Embryonic facial prominence (tissue), 1 donor: ENCODE results near the gene TAS1R1.

Experiments used
- DNase-seq: peaks from one replicate; pipeline ENCODE4 v3.0.0-alpha.2; 2016; ENCODE audit errors: extremely low spot score

TAS1R1 gene

DNA sequence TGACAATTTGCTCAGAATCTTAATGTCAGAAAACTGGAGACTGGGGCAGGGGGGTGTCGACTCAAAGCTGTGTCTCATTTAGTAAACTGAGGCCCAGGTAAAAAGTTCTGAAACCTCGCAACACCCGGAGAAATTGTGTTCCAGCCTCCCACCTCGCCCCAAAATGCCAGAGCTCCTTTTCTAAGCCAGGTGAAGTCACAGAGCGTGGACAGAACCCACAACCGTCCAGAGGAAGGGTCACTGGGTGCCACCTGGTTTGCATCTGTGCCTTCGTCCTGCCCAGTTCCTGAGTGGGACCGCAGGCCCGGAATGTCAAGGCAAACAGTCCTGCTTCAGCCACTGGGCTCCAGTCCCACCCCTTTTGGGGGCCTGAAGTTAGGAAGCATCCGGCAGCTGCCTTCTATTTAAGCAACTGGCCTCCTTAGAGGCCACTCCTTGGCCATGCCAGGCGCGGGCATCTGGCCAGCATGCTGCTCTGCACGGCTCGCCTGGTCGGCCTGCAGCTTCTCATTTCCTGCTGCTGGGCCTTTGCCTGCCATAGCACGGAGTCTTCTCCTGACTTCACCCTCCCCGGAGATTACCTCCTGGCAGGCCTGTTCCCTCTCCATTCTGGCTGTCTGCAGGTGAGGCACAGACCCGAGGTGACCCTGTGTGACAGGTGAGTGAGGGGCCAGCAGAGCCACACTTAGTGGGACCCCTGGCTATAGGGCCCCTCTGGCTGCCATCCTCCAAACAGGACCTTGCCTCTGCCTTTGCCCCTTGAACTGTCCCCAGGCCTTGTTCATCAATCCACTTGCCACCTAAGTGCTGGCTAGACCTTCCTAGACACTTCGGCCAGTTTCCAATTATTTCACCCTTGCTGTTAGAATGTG, at the start of gene TAS1R1:
Gene TAS1R1, plus strand, starts transcription at position 401 of the 872 bp plus-strand sequence. Its CDS starts 67 bp downstream, at position 468.
- no peak for DNase-seq

DNA sequence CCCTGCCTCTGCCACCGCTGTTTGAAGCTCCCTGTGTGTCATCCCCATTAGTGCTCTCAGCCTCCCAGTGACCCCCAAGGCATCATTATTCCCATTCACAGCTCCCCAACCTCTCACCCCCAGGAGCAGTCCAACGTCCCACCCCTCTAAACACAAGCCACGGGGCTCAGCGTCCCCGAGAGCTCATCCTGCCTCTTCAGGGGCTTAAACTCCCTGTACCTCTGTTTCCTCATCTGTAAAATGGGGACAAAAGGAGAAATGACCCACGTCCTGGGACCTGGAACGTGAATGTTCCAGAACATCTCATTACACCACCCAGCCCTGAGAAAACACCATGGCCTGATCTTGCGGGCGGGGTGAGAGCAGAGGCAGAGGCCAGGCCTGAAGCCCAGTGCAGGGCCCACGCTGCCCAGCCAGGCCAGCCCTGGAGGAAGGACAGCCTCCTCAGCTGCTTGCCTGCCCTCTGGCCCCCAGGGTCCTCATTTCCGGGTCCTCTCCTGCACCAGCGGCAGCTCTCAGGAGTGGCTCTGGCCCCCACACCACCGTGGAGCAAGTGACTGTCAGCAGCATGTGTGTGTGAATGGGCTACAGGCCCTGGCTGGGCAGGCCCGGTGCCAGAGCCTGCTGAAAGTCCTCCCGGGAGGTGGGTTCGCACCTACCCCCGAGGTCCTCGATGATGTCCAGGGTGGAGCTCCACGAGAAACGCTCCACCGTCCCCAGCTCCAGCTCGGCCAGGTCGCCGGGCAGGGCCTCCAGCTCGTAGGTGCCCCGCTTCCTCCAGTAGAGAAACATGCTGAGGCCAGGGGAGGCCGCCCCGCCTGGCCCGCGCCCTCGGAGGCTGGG, 49.5 kb upstream of the TAS1R1 start:
- DNase-seq, result no peak

DNA sequence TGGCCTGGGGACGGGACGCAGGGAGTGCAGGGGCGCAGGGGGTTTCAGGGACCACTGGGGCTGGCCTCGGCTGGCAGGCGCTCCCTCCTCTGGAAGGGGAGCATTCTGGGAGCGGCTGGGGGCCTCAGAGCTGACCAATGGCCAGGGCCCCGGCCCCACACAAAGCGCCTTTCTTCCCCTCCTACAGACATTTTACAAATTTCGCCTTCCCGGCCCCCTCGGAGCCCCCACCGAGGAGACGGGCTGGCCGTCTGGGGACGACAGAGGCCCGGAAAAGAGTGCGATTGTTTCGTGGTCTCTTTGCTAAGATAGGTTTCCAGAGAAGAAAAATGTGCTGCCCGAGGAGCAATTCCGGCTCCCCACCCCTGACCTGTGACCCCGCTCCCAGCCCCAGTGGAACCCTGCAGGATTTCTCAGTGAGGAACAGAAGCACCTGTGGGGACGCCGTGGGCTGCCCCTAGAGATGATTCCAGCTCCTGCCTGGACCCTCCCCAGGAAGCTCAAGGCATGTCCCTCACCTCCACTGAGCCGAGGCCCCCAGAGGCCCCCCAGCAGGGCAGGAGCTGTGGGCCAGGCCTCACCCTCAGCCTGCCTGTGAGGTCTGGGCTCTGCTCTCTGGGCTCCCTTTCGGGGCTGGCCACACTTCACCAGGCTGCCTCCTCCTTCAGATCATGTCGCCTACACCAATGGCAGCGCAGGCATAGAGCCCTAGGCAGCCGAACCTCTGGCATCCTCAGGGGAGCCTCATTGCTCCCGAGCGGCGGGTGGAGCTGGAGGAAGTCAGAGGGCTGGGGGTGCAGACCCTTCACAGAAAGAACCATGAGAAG, 48.7 kb upstream of the TAS1R1 start:
- no peak for DNase-seq

DNA sequence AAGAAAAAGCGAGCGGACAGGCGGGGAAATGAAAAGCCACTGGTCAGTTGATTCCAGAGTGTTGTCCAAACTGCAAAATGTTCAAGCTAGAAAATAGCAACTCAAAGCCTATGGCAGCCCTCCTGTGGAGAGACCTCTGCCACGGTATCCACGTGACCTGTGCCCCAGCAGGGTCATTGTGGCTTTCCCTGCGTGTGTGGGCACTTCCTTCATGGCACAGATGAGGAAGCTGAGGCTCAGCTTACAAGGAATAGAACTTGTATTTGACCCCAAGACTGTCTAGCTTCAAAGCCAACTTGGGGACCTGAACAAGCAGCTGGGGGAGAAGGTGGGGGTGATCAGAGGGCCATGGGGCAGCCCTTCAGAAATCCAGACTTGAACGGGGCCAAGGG, 48.1 kb upstream of the TAS1R1 start:
- DNase-seq, result no peak

DNA sequence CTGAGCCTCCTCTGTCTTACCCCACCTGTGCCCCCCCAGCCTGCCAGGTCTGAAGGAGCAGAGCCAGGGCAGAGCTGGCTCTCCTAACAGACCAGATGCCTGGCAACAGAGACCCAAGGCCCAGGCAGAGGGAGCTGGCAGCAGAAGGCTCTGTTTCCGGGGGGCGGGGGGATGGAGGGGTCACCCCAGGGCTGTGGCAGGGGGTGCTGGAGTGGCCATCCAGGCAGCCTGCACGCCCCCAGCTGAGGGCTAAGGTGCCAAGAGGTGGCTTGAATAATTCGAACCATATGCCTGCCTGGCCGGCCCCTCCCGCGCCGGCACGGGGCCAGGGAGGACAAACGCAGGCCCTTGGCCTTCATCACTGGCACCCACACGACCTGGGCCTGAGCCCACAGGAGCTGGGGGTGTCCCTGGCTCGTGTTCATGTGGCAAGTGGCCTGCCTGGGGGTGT, 47.6 kb upstream of the TAS1R1 start:
- DNase-seq, result no peak

DNA sequence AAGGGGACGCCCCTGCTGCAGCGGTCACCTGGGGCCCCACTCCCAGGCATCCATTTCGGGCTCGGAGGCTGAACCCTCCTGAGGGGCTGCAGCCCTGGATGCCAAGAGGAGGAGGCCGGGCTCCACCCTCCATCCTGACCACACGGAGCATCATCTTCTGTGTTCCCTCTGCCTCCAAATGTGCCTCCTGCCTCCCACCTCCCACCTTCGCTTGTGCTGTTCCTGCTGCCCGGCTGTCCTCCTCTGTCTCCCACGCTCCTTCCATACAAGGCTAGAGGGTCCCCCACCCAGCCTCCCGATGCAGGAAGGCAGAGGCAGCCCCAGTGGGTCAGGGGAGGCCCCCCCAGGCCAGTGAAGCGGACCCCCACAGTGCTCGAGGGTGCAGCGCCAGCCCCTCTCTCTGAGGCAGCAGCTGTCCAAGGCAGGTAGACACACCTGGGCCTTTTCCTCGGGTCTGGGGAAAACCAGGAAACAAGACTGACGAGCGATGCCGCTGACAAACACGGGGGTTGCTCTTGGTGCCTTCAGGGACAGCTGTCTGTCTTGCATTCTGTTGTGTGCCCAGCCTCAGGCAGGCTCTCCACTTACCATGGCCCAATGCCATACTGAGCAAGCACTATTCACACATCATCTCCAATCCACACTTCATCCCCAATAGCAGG, 46.8 kb upstream of the TAS1R1 start:
- DNase-seq, result no peak

DNA sequence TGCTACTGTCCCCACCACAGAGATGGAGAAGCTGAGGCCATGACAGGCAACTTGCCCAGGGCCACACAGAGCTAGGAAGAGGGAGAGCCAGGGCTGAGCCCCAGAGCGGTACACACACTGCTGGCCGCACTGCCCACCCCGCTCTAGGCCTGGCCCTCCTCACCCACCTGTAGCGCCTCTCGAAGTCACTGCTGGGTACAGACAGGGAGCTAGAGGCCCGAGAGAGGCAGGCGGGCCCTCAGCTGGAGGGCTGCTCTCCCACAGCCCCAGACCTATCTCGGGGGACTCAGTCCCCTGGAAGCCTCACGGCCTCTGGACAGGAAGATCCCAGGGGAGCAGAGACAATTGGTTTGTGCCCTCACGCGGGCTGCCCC, 46.3 kb upstream of the TAS1R1 start:
- no peak for DNase-seq

DNA sequence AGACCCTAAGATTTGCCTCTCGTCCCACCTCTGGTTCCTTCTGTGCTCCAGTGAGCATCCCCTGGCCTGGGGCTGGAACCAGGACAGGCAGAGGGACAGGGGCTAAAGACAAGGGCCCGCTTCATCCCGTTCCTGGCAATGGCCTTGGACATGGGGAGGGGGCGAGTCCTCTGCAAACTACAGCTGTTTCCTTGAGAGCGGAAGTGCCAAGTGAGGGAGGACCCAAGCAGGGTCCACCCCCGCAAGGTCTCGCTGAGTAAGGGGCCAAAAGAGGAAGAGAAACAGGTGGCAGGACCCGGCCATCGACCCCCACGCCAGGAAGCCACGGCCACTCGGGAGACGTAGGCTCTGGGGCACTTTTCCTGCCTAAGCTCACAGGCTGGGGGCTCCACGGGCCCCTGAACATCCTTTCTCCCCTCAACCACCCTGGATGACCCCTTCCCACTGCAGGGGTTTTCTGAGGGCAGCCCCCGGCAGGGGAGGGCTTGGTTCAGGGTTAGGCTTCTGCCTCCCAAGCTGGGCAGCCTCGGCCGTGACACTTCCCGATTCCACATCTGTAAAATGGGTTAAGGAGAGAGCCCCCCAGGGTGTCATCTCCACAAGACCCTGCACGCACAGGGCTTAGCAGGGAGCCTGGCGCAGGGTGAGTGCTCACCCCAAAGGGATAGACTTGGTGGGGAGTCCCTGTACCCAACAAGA, 45.7 kb upstream of the TAS1R1 start:
- DNase-seq, result no peak

DNA sequence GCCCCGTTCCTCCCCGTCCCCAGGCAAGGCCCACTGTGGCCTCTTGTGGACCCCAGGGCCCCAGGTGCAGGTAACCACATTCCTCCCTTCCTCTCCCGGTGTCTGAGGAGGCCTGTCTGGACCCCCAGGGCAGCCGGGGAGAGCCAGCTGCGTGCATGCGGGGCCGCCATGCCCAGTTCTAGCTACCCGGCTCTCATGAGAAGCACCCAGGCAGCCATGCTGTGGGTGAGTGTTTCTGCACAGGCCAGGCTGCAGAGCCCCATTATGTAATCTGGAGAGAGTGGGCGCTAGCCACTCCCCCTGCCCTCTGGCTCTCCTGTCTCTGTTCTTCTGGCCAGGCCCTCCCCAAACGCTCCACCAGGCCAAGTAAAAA, 45.2 kb upstream of the TAS1R1 start:
- no peak for DNase-seq

DNA sequence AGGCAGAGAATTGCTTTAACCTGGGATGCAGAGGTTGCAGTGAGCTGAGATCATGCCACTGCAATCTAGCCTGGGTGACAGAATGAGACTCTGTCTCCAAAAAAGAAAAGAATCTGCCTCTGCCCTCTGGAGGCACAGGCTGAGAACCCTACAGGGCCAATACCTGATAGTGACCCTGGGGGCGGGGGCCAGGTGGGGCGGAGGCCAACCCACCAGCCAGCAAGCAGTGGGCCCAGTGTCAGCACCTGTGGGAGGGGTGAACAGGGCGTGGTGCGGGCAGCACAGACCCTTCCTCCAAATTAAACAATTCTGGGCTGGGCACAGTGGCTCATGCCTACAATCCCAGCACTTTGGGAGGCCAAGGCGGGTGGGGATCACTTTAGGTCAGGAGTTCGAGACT, 44.6 kb upstream of the TAS1R1 start:
- DNase-seq, result no peak

DNA sequence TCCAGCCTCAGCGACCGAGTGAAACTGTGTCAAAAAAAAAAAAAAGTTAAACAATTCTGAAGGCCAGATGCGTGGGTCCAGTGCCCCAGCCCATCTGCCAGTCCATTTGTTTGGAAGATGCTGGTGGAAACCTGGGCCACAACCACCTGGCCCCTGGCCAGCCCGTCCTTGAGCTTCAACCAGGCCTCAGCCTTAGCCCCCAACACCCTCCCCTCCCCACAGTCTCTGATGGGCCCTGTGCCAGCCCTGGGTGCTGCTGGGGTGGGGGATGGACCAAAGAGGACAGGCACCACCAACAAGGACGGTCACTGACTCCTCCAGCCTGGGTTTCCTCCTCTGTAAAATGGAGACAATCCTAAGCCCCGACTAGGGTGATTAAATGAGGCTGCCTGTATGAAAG, 44.1 kb upstream of the TAS1R1 start:
- no peak for DNase-seq

DNA sequence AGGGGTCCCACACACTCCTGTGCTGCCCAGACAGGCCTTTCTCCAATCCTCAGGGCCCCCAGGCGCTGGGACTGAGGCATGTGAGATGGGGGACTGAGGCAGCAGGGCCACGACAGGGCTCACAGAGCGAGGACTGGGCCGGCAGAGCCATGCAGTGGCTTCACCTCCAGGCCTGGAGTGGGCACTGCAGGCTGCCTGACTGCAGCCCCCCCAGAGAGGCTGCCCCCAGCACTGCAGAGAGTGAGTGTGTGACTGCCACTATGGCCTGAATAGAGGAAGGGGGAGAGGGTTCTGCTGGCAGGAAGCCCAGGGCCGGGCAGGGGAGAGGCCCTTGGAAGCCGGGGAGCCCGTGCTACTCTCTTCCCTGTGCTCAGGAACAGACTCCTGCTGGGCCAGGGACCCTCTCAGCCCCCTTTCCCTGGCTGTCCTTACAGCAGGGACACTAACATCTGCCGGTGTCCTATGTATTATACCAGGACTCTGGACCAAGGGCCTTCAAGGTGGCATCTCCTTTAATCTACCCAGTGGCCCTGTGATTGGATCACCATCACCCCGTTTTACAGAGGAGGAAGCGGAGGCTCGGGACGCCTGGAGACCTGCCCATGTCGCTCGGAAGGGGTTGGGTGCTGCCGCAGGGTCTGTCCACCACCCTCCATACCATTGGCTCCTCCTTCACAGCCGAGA, 43.4 kb upstream of the TAS1R1 start:
- DNase-seq, result no peak

DNA sequence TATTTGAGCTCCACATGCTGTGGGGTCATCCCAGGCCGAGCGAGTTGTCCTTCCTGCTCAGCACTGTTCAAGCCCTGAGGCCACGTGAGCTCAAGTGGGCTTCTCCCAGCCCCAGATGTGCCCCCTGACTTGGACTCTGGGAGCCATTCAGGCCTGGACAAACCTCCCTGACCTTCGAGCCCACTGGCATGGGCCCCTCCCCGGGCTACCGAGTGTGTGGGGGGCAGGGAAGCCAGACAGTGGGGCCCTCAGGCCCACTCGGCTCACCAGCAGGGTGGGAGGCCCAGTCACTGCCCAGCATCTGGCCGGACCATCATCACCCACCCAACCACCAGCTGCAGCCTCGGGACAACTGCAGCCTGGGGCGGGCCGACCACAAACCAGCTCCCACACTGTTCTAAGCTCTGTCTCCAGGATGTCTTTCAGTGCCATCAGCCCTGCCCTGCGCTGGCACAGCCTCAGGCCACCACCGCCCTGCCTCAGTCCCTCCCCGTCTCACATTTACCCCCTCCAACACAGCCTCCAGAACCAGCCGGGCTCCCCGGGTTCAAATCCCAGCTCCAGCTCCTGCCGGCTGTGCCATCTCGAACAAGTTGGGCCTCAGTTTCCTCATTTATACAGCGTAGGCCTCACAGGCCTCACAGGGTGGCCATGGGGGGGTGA, 42.7 kb upstream of the TAS1R1 start:
- DNase-seq, result no peak

DNA sequence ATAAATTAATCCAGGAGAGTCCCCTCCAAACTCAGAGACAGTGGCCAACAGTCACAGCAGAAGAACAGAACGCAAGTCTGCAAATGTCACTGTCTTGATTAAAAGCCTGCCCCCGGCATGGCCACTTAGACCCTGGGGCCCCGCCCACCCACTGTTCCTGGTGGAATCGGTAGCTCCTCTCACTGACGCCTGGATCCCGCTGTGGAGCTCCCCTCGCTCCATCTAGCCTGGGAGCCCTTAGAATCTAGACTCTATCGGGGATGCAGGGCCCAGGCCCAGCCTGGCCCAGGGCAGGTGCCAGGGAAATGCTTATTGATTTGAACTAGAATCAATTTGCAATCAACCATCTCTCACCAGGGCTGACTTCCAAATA, 42.2 kb upstream of the TAS1R1 start:
- DNase-seq, result no peak

DNA sequence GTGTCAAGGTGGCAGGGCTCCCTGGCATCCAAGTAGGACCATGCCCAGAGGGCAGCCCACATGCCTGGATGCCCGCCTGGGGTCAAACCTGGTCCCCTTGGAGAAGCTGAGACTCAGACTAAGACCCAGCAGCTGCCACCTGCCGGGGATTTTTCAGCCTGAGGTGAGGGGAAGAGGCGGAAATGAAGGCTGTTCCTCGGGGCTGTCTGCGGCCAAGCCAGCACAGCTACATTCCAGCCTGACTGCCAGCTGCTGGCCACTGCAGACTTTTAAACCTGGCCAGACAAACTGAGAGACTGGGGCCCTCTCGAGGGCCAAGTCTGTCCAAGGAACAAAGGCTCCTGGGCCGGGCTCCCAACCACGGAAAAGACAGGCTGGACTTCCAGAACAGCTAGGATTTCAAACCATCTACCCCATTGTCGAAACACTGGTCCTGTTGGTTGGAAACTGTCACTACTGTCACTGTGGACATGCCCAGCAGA, 41.7 kb upstream of the TAS1R1 start:
- DNase-seq, result no peak

DNA sequence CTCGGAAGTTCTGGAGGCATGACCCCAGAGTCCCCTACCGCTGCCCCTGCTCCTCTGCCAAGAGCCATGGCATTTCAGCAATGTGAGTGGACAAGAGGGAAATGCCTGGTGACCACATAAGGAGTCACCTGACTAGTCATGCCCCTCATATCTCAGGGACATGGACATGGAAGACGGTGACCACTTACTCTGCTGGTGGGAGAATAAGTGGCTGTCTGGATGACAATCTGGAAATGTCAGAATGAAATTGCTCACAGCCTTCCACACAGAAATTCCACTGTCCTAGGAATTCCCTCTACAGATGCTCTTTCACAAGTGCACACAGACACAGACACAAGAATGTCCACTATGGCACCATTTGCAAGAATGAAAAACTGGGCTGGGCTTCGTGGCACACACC, 39.3 kb upstream of the TAS1R1 start:
- no peak for DNase-seq

DNA sequence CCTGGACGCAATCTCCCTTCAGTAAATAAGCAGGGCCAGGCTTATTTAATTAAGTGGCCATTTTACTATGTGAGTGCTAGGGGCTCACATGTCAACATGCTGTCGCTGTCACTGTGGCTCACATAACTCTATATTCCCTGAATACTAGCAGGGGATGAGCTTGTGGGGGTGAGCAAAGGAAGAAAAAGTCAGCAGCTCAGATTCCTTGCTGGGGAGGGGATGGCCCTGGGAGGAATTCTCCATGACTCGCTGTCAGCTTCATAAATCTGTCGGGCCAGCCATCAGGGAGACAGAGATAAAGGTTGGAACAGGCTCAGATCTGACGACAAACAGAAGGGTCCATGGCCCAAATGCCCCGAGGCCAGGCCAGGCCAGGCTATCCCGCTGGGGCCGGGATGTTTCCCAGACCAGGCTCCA, 37.7 kb upstream of the TAS1R1 start:
- DNase-seq, result no peak

DNA sequence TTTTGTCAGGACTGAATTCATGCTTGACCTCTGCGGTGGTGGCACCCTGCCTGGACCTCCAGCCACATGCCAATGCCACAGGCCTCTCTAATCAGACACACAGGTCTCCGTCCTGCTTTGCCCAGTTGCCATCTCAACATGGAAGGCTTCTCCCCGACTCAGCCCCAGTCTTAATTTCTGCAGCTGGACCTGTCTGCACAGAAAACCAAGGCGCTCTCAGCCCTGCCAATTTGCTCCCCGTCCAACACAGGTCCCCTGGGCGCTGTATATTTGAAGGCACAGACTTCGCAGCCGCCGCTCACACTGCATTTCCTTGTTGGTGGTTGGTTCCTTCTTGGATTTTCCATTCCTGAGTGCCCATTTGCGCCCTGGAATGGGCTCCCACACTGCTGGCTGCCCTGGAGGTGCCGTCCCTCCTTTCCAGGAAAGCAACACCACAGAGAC, 35.6 kb upstream of the TAS1R1 start:
- DNase-seq, result no peak

DNA sequence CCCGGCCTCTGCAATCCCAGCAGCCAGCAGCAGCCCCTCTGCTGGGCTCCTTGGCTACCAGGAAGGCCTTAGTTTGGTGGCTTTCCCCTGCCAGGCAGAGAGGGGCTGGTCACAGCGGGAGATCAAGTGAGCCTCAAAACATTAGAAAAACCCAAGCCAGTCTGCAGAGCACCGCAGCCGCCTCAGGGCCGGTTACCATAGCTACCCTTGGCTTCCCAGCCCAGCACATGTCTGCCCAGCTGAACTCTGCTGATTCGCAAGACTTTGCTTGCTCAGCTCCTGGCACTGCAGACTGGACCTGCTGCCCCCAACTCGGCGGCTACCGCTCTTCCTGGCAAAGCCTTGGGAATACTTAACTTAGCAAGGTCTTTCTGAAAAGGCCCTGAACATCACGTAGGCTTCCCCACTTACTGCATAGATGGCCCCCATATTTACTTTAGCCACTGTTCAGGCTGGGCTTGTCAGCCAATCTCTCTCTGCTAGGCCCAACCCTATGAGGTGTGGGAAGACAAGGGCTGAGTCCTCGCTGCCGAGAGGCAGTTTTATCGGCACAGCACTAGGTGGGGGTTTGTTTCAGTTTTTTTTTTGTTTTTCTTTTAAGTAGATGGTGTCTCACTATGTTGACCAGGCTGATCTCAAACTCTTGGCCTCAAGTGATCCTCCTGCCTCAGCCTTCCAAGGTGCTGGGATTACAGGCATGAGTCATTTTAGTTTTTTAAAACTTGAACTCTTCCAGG, 35.0 kb upstream of the TAS1R1 start:
- no peak for DNase-seq
